ENCODE measurements around the gene PSME3IP1.

DNA sequence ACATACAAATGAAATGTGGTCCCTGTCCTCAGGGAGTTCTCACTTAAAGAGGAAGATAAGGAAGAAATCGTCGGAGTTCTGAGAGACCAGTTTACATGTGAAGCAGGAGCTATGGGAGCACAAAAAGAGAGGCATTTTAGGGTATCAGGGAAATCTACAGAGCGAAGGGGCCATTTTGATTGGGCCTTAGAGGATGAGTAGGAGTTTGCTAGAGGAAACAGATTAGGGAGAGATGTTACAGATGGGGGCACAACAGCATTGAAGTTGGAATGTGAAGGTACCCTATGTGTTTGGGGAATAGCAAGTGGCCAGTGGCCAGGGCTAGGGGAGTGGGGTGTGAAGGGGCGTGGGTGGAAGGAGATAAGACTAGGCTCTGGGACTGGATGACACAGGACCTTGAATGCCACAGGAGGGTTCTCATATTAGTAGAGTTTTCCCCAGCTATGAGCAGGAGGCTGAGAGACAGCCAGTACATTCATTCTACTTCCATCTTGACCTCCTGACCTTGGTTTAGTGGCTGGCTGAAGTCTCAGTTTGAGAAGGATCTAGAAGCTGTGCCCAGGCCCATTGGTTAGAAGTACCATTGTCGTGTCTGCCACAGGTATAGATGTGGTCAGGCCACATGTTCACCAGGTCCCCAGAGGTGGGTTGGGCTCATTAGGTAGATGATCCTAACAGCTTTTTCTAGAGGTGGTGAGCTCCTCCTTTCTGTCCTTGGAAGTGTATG is 58.6 kb downstream of the PSME3IP1 start:
- TF ChIP-seq, protein P1, sequence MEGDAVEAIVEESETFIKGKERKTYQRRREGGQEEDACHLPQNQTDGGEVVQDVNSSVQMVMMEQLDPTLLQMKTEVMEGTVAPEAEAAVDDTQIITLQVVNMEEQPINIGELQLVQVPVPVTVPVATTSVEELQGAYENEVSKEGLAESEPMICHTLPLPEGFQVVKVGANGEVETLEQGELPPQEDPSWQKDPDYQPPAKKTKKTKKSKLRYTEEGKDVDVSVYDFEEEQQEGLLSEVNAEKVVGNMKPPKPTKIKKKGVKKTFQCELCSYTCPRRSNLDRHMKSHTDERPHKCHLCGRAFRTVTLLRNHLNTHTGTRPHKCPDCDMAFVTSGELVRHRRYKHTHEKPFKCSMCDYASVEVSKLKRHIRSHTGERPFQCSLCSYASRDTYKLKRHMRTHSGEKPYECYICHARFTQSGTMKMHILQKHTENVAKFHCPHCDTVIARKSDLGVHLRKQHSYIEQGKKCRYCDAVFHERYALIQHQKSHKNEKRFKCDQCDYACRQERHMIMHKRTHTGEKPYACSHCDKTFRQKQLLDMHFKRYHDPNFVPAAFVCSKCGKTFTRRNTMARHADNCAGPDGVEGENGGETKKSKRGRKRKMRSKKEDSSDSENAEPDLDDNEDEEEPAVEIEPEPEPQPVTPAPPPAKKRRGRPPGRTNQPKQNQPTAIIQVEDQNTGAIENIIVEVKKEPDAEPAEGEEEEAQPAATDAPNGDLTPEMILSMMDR (IDR thresholded peaks at IDR 0.05) = no peak
- TF ChIP-seq POLR2A (IDR thresholded peaks at IDR 0.05) = no peak

Data from body of pancreas (tissue), 4 donors.